CD4-positive, alpha-beta T cell treated with Interleukin-6 for 4 hours (primary cell): ENCODE data around the gene DBNDD2.
A peak's percentile ranks its signal among the peaks of the same experiment; 100 is the strongest.

Experiments
- DNase-seq: peaks from one replicate; pipeline ENCODE4 v3.0.0-alpha.2; 2020; ENCODE audit warnings: mixed read lengths

Gene DBNDD2

DNA sequence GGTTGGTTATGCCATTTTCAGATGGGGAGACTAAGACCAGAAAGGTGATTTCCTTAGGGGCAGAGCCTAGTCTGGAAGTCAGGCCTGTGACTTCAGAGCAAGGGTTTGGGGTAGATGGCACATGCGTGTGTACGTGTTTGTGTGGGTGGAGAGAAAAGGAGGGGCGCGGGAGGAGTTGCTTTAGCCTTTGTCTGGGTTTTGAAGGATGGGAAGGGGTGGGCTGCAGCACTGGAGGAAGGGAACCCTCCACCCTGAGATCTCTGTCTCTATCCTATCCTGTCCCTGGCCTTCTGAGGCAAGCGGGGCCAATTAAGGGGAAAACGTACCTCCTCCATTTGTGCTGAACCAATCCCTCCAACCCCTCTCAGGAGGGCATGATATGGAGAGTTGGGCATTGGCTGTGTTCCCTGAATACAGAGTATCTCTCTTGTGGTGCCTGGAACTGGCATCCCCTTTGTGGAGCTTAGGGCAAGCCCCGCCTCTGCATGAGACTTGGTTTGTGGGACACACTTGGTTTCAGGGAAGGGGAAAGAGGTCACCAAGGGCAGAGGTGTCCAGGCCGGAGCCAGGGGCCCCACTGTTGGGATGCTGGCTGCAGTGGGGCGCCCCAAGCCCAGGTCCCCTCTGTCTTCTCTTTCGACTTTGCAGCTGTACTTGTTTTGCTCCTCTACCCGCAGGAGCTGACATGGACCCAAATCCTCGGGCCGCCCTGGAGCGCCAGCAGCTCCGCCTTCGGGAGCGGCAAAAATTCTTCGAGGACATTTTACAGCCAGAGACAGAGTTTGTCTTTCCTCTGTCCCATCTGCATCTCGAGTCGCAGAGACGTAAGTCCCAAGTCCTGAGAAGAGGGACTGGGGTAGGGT lies at the start of gene DBNDD2:
Gene DBNDD2, plus strand, starts transcription at position 507 of the 863 bp plus-strand sequence. Its CDS starts 179 bp downstream, at position 686.
- no peak for DNase-seq

GRCh38 chr20:45359069-45359405 lies 49.1 kb upstream of the DBNDD2 start:
- DNase-seq: no peak

DNA sequence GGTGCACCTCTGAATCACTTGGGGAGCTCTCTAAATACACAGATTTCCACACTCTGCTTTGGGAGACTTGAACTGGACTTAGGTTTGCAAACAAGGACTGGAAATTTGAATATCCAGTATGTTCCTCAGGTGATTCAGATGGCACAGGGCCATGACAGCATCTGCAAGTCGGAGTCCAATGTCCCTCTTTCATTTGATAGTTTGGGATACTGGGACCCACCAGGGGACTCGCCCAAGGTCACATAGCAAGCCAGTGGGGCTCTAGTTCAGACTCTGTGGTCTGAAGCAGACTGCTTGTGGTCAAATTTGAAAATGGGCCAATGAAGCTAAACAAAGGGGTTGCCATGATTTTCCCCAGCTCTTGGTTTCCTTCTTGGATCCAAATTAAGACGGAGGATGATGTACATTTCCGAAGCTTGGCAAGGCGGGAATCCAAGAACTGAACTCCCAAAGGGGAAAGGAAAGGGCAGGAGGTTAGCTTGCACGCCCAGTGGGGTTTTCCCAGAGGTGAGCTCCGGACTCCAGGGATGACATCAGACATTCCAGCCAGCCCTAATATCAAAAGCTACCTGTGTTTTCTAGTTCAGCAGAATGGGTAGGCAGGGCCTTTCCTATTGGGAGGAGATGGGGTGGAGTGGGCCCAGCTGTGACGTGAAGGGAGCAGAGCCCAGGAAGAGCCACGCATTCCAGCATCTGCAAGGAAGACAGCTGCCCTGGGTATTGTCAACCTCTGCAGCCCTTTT lies 48.5 kb upstream of the DBNDD2 start:
- DNase-seq: no peak

GRCh38 chr20:45361793-45362192 lies 46.3 kb upstream of the DBNDD2 start:
- DNase-seq: no peak

GRCh38 chr20:45362804-45363610 lies 45.1 kb upstream of the DBNDD2 start, which contains the start of gene SYS1:
Gene SYS1 (plus strand): TSS chr20:45363156. CDS start chr20:45363532, 376 bp downstream.
- DNase-seq: peak; percentile 99

DNA sequence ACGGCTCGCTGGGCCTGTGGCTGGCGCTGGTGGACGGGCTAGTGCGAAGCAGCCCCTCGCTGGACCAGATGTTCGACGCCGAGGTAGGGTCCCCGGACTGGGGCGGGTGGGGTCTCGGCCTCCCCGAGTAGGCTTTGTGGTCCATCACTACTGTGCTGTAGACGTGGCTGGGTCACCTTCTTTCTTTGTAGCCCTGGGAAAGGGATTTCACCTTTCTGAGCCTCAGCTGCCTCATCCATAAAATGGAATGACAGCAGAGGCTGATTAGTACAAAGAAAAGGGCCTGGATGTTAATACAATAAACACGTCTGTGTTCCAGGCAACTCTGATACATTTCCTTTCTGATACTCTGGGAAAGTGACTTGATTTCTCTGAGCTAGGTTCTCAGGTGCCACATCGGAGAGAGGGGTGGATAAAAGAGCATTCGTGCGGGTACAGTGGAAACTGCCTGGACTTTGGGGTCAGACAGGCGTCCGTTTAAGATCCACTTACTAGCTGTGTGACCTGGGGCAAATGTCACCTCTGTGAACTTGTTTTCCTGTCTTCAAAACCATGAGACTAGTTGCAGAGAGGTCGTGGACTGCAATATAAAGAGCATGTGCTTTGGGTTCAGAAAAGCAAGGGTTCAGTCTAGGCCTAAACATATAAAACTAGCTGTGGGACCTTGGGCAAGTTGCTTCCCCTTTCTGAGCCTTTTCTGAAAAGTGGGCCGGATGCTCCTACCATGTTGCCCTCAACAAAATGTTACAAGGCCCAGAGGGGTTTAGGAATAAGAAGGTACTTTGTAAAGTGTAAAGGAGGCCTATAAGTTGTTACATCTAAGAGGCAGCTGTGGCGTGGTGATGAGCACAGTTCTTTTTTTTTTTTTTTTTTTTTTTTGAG lies 44.2 kb upstream of the DBNDD2 start:
- no peak for DNase-seq

DNA sequence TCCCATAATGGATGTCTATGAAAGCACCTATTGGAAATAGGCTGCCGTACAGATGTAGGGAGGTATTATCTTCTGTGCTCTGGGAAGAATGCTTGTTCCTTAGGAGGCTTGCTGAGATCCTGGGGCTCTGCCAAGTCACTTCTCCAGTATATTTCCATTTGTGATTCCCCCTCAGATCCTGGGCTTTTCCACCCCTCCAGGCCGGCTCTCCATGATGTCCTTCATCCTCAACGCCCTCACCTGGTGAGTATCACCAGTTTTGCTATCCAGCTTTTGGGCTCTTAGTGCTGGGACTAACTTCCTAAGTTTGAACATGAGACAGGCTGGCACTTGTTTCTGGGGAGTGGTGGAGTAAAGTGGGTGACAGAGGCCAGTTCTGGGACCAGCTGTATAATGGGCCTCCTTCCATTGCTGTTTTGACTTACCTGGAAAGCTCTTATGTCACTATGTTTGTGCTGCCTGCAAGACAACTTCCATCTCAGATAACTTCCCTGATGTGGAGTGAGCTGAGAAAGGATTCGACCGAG lies 42.6 kb upstream of the DBNDD2 start:
- no peak for DNase-seq

- no peak for DNase-seq
These were observed 41.9 kb upstream of the DBNDD2 start for GRCh38 chr20:45366192-45366591.

GRCh38 chr20:45366631-45367030 lies 41.5 kb upstream of the DBNDD2 start:
- no peak for DNase-seq

GRCh38 chr20:45367126-45367525 lies 41.0 kb upstream of the DBNDD2 start:
- DNase-seq: no peak

DNA sequence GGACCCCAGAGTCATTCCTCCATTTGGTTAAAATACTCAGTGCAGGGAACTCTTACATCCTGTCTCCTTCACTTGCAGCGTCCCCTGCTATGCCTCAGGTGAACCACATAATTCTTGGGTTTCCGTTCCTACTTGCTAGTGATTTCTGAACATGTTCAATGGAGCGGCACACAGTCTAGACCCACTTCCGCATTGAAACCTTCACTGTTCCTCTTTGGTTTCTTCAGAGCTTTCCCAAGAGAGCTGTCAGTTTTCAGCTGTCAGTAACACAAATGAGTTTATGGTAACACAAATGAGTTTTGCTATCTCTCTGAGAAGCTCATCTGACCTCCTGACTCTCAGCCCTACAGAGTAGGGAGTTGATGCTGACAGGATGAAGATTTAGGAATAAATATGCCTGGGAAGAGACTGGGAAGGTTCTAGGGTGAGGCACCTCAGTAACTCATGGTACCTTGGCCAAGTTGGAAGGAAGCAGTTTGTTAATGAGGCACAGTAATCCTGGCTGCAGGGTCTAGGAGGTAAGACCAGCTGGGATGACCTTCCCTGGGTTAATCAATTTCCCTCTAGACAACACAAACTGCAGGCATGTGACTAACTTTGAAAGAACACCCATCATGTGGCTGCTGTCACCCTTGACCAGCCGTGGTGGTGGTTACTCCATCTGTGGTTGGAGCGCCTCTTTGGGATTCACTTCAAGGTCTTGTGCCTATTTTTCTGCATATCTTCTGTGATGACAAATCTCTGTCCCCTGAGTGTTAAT lies 39.7 kb upstream of the DBNDD2 start:
- DNase-seq: peak; percentile 58

GRCh38 chr20:45370571-45371160 lies 37.4 kb upstream of the DBNDD2 start:
- DNase-seq: no peak

DNA sequence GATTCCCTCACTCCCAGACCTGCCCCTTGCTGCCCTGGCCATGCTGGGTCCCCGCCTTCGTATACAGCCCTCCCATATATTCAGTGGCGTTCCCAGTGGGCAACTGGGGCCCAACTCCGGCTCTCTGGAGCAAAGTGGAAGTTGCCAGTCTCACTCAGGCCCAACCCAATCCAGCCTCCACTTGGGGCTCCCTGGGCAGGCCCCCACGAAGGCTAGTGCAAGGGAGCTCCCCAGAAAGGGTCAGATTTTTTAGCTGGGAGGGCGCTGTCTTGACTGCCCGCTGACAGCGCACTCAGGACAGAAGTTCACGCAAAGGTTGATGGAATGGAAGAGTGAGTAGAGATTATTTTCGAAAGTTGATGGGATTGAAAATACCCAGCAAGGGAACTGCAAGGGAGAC lies 35.8 kb upstream of the DBNDD2 start:
- DNase-seq: no peak

- no peak for DNase-seq
These were observed 35.3 kb upstream of the DBNDD2 start for GRCh38 chr20:45372646-45373352.

- DNase-seq: peak; percentile 94
These were observed 34.6 kb upstream of the DBNDD2 start for GRCh38 chr20:45373353-45374100.

GRCh38 chr20:45374101-45374467 lies 34.0 kb upstream of the DBNDD2 start:
- no peak for DNase-seq

DNA sequence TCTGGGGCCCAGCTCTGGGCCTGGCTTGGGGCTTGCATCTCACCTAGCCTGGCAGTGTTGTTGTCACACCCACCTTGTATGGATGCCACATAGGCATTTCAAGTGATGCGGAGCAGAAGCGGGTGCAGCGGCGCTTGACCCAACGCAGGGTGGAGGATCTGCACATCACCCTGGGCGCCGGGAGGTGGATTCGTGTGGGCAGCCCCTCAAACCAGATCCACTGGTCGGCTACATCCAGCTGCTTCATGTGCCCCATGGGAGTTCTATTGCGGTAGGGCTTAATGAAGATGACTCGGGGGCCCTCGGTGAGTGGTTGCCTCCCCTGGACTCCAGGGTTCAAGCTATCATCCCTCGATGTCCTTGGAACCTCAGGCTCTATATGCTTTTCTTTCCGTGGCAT lies 33.1 kb upstream of the DBNDD2 start:
- no peak for DNase-seq

GRCh38 chr20:45377269-45377668 lies 30.8 kb upstream of the DBNDD2 start:
- no peak for DNase-seq

- no peak for DNase-seq
These were observed 29.9 kb upstream of the DBNDD2 start, which contains the start of gene TP53TG5 for GRCh38 chr20:45378191-45378590. Gene TP53TG5 (minus strand): TSS chr20:45378325. CDS start chr20:45378236, 89 bp downstream.
